Panc1 (cell line): ENCODE results near the gene ZNF316.

Experiments
- CTCF ChIP-seq: fragments of 450-650 bp; IDR thresholded peaks from 2 replicates; pipeline ENCODE4 v1.5.1; 2017; ENCODE audit warnings: mild to moderate bottlenecking
- SIN3A ChIP-seq: IDR thresholded peaks from 2 replicates; pipeline ENCODE4 v1.6.1; 2012; ENCODE audit warnings: low read depth, mild to moderate bottlenecking, low read length, moderate library complexity, borderline replicate concordance; ENCODE audit not compliant: insufficient read depth

- TF ChIP-seq CTCF (no peak), SIN3A (no peak)
Measured at GRCh38 chr7:6654842-6655610, 17.9 kb downstream of the ZNF316 start.
